GM21360 (cell line): ENCODE data around the gene CECR2.

ENCODE experiments used
- ATAC-seq: cut with Tn5 transposase; IDR thresholded peaks from one replicate; pipeline ENCODE4 v1.9.1; 2021; ENCODE audit warnings: mild to moderate bottlenecking, moderate library complexity; ENCODE audit not compliant: unreplicated experiment

CECR2 gene

DNA sequence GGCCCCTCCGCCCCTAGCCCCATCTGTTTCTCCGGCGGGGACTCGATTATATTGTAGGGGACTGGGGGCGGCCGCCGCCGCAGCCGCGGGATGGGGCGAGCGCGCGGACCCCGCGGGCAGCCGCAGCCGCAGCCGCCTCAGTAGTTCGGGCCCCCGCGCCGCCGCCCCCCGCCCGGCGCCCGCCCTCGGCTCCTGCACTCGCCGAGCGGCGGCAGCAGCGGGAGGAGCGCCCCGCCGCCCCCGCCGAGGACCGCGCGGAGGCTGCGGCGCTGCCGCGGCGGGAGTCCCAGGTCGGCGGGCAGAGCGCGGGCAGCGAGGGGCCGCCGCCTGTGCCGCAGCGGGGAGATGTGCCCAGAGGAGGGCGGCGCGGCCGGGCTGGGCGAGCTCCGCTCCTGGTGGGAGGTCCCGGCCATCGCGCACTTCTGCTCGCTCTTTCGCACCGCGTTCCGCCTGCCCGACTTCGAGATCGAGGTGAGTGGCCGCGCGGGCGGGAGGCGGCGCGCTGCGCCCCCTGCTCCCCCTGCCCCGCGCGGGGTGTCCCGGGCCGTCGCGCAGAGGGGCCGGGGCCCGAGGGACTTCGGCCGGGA, at the start of gene CECR2:
TSS of gene CECR2 (plus strand) at position 22 of the 587 bp plus-strand sequence. CDS start at position 346, 324 bp downstream.
- ATAC-seq: no peak

DNA sequence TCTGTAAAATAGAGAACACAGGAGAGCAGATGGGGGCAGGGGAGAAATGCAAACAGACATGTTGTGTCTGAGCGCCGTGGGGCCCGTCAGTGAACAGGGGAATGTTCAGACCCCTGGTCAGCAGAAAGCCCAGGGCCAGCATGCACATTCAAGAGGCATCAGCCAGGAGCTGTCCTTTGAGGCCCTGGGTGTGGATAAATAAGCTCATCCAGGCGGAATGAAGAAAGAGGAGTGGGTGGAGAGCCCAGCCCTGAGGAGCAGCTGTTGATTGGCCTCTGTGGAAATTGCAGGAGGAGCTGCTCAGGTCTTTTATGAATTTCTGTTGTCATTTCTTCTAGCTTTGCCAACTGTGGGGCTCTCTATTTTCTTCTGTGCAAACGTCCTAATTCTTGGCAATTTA, 49.7 kb upstream of the CECR2 start:
- ATAC-seq: no peak

DNA sequence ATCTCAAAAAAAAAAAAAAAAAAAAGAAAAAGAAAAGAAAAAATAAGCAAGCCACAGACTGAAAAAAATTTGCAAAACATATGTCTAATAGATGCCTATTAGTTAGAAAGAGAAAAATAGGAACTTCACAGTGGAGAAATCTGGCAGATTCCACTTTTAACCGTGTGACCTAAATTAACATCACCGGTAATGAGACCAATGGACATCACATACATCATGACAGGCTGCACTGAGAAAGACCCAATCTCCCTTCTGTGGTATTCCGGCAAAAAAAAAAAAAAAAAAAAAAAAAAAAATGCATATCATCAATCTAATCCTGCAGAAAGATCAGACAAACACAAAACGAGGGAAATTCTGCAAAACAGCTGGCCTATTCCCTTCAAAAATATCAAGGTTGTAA, 46.7 kb upstream of the CECR2 start:
- no peak for ATAC-seq

DNA sequence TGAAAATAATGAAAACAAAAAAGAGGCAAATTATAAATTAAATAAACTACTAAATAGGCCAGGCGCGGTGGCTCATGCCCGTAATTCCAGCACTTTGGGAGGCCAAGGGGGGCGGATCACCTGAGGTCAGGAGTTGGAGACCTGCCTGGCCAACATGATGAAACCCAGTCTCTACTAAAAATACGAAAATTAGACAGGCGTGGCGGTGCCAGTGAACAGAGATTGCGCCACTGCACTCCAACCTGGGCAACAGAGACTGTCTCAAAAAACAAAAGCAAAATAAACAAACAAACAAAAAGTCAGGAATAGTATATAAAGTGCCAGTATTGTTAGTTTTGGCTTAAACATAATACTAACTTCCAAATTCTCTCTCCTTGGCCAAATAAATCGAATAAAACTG, 37.6 kb upstream of the CECR2 start:
- ATAC-seq: no peak

DNA sequence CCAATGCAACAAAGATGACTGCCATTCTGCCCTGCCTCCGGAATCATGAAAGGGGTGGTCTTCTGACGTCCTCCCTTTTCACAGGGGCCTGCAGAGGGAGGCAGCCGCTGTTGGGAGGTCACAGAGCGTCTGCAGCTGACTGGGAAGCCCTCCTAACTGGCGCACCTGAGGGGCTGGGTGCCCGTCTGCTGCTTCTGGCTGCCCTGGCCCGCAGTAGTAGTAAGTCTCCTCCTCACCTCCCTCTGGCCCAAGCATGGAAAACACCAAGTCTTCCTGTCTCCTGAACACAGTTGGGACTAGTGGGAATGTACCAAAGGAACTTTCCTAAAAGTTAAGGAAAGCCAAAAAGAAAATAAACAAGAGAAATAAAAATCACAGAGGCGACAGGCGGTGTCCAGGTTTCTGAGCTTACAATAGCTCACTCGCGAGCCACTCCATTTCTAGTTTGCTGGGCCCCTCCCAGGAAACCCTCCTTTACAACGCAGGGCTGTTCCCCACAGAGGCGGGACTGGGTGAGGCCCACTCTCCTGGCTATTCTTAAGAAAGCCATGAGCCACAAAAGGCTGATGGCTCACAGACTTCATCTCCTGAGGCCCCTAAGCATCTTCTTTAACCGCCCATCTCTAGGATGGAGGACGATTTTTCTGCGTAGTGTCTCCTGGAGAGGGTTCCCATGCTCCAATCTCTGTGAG, 37.0 kb upstream of the CECR2 start:
- no peak for ATAC-seq

DNA sequence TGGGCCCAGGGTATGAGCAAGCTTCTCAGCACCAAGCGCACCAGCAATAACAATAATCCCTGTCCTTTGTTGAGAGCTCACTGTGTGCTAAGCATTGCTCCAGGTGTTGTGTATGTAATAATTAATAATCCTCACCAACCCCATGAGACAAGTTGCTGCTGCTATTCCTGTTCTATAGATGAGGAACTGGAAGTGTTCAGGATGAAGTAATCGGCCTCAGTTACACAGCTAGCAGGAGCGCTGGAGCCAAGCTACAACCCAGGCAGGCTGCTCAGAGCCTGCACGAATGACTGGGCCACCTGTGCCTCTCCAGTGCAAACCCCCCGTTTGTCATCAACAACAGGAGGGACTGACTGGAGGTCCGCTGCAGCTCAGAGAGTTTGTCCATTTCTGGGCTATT, 35.2 kb upstream of the CECR2 start:
- no peak for ATAC-seq

DNA sequence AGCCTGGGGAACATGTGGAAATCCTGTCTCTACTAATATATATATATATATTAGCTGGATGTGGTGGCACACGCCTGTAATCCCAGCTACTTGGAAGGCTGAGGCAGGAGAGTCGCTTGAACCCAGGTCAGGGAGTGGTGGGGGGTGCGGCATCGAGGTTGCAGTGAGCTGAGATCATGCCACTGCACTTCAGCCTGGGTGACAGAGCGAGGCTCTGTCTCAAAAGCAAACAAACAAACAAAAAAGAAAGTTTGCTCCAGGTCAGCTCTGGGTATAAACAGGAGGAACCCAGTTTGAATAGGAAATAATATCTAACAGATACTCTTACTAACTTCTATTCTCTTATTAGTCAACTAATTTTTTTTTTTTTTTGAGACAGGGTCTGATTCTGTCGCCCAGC, 34.3 kb upstream of the CECR2 start:
- no peak for ATAC-seq

DNA sequence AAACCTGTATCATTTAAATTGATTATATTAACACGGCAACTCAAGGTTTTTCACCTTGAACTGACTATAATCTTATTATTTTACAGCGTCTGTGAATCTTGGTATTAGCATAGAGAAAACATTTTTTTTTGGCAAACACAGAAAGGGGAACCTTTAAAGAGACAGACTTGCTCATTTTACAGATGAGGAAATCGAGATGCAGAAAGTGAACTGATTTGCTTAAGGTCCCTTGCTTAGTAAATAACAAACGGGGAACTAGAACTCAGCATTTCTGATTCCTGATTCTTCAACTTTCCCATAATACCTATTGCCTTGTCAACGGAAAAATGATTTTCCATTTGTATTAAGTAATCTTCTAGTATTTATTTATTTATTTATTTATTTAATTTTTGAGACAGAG, 33.2 kb upstream of the CECR2 start:
- ATAC-seq: no peak

DNA sequence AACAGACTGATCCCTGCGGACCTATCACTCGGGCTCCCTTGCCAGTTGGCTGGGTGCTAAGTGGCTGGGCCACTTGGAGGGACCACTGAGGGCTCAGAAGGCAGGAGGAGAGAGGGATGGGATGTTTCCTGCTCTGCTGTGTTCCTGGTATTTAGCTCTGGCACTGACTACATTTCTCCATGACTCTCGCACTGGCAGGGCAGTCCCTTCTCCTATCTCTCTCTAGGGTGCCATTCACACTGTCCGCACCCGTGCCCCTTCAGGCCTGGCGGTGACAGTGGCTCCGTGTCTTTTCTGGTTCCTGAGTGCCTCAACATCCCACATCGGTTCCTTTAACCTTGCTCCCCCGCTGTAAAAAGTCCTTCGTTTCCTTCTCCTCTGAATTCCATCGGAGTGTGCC, 31.6 kb upstream of the CECR2 start:
- ATAC-seq: no peak

DNA sequence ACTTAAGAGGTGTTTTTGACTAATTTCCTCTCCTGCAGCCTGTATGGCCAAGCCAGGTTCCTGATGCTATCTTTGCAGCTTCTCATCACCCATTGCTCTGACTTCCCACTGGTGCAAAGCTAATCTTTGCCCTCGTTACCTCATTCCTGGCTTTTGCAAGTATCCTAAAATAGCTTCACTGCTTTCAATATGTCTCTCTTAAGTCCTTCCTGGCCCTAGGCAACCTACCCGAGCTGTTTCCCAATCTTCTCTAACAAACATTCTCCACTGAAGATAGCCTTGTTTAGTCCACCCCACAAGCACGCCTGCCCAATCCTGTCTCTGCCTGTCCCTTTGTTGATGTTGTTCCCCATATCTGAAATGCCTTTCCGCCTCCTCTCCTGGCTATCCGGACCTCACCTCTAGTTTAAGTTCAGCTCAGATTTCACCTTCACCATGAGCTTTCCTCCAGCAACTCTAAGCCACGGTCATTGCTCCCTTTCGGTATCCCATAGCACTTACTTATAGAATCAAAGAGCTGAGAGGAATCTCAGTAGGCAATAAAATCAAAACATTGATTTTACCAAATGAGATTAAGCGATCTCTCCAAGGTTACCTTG, 30.1 kb upstream of the CECR2 start:
- ATAC-seq: no peak

DNA sequence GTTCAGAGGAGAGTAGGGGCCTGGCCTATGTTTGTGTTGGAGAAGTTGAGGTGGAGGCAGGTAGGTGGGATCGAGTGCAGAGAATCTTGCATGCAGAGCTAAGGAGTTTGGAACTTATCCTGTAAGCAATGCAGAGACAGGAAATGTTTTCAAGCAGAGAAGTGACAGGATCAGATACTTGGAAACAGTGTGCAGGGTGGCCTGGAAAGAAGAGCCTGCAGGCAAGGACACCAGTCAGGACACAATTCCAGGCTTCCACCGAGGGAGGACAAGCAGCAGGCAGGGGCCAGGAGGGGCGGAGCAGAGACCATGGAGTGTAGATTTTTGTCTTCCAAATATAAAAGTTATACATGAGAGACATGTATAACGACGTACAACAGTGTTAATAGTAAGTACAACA, 26.9 kb upstream of the CECR2 start:
- no peak for ATAC-seq

DNA sequence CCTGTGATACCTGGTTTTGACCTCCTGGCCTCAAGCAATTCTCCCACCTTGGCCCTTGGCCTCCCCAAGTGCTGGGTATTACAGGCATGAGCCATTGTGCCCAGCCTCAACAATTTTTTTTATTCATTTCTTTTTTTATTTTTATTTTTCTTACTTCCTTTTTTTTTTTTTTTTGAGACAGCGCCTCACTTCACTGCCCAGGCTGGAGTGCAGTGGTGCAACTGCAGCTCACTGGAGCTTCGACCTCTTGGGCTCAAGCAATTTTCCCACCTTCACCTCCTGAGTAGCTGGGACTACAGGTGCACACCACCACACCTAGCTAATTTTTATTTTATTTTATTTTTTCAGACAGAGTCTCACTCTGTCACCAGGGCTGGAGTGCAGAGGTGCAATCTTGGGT, 25.5 kb upstream of the CECR2 start:
- ATAC-seq: no peak

DNA sequence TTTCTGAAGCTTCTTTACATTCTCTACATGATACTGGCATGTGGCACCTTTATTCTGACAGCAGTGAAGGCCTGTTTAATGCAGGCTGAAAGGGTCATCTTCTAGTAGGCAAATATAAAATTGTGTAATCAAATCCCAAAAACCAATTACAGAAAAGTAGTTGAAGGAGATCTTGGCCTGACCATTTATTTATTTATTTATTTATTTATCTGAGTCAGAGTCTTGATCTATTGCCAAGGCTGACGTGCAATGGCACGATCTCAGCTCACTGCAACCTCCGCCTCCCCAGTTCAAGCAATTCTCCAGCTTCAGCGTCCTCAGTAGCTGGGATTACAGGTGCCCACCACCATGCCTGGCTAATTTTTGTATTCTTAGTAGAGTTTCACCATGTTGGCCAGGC, 22.7 kb upstream of the CECR2 start:
- no peak for ATAC-seq

DNA sequence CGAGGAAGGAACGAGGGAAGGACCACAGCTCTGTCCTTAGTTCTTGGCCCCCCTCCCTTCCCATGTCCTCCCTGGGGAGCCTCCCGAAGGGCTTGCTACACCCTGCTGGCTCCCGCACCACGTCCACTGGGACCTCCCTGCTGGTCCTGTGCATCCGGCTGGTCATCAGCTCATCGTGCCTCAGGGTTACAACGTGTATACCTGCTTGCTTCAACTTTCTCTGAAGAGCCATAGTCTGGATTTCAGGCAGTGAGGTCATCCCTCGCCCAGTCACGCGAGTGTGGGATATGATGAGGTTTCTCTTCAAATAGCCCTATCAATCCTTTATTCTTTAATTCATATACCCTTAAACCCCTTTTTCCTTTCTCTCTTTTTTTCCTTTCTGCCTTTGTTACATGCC, 21.5 kb upstream of the CECR2 start:
- ATAC-seq: no peak

DNA sequence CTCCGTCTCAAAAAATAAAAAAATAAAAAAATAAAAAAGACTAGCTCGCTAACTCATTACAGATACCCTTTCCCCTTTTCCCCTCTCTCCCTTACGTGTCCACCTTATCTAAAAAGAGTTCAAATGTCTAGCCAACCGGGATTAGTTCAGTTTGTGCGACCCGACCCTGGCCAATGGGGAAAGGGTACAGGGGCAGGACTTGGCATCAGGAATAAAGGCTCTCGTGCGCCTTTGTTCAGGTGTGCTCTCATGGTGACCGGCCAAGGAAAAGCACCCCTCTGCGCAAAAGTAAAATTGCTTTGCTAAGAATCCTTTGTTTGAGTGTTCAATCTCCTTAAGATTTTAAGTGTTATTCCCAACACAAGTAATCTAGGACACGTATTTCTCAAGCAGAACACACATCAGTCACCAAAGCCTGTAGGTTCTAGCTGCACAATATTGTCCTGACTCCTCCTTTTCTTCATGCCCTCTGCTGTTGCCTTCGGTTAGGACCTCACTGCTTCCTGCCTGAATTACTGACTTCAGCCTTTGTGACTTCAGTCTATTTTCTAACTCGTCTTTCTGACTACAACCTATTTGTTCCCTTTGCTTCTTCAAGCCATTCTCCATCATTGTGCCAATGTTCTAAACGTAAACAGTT, 20.7 kb upstream of the CECR2 start:
- no peak for ATAC-seq

DNA sequence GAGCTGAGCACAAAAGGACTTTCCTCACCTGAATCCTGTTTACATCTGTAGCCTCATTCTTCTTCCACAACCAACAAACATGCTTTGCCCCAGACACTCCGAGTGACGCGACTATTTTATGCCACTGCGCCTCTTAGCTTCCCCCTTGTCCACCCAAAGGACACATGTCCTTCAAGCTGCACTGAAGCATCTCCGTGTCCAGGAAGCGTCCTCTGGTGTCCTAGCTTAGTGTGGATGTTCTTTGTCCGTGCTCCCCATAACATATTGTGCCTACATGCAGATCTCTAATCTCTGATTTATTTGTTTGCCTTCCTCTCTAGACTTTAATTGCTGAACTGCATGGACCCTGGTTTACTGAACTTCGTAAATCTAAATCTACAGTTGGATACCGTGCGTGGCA, 20.1 kb upstream of the CECR2 start:
- ATAC-seq: no peak

DNA sequence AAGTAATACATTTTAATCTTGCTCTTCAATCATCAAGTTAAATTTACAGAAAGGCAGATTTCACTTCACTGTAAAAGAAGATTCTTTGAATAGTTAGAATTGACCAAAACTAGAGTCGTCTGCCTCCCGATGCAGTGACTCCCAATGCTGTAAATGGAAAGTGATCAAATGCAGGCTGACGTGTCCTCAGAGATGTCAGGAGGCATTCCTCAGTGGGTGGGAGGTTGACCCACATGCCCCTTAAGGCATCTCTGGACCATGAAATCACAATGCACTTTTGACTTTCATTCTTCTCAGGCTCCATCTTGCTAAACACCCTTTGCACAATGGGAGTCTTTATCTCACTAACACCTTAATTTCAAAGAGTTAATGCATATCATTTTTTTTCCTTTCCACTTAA, 19.0 kb upstream of the CECR2 start:
- no peak for ATAC-seq

DNA sequence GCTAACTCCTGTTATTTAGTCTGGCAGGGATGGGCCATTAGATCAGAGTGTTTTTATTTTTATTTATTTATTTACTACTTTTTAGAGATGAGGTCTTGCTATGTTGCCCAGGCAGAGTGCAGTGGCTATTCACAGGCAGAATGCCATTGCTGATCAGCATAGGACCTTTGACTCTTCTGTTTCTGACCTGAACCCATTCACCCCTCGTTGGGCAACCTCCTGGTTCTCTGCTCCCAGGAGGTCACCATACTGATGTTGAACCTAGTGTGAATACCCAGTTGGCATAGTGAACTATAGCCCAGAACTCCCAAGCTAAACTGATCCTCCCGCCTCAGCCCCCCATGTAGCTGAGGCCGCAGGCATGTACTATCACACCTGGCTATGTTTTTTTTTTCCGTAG, 16.5 kb upstream of the CECR2 start:
- no peak for ATAC-seq

DNA sequence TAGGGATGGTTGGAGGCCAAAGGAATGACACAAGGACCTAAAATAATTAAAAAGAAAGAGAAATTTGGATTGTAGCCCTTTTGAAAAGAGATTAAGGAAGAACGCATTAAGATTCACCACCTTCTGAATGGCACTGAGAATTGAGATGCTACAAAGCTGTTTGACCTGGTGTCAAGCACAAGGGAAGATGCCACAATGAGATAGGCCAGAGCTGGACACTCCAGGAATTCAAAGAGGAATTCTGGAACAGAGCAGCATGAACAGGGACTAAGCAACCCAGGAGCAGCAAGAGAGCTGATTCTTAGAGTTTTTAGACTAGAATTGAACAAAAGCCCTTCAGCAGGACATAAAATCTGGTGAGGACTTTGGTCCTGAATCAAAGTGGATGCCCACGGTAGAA, 11.6 kb upstream of the CECR2 start:
- ATAC-seq: no peak

DNA sequence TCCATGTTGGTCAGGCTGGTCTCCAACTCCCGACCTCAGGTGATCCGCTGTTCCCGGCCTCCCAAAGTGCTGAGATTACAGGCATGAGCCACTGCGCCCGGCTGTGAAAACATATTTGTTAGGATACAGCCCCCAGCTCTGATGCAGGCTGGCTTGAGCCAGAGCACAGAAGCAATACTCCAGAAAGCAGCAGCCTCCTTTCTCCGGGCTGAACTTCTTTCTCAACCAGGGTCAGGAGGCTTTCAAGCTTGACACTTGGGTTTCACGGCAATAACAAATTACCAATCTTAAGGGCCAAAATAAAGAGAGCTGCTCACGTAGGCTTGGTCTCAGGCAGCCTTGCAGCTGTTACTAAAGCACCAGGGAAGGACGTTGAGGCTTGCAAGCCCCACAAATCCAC, 10.8 kb upstream of the CECR2 start:
- no peak for ATAC-seq

DNA sequence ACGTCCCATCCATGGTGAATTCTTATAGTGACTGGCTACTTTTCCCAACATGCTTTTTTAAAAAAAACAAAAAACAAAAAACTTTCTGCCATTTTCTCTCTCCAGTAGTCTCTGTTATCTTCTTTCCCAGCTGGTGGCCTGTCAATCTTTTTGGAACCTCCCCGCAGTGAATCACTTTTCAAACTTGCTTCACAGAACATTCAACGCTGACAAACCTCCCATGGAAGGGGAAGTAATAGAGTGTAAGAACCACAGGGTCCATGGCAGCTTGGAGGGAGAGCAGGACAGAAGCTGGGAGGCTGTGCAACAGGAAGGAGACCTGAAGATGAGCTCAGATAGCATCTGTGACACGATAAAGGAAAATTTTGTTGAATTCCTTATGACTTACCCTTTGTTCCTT, 9.8 kb upstream of the CECR2 start:
- ATAC-seq: no peak

DNA sequence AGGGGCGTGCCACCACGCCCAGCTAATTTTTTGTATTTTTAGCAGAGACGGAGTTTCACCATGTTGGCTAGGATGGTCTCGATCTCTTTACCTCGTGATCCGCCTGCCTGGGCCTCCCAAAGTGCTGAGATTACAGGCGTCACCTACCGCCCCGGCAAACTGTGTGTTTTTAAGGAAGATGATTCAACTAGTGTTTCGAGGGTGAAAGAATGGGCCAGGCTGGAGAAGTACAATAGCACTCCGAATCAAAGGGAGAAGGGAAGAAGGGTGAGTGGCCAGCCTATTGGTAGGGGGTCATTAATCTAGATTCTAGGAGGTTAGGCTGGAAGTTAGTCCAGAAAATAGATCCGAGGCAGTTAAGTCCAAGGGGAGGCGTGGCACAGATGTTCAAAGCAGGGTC, 2.9 kb upstream of the CECR2 start:
- no peak for ATAC-seq
